ENCODE data around the gene TSACC. TPM values are rescaled to one million over a fixed set of nuclear protein-coding genes. Genes with fewer than 3 reads are reported as not detected.

TSACC gene
- total RNA-seq: not detected

DNA sequence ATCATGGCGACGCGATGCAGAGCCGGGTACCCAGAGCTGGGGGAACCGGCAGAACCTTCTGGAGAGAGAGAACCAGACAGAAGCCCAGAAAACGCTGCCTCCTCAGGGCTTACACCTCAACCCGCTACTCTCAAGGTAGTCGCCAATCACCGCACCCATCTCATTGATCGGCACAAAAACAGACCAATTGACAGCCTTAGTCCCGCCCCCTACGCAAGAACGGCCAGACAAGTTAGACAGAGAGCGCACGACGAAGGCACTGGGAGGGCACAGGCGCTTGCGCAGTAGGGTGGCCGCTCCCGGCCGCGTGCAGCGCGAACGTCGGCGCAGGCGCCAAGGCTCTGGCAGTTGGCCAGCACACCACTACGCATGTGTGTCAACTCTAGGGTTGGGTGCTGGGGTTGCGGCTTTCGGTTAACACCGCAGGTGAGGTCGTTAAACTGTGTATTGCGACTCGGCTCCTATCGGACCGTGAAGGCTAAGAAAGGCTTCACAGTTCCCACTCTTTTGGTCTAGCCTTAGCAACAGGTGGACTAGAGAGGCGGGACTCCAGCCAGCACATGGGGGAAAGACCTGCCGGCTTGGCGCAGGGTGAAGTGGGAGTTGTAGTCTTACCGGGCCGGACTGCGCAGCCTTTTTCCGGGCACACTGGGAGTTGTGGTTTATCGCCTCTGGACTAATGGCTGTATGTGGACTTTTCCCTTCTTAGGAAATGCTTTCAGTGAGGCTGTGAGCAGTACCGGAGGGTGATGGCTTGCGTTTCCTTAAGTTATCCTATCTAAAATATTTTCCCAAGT, at the start of gene TSACC, which contains the start of gene CCT3:
Gene TSACC (plus strand): TSS at position 347 of the 797 bp plus-strand sequence. CDS start 1,232 bp downstream, outside the sequence.
Gene CCT3 (minus strand): TSS at position 113 of the 797 bp plus-strand sequence. CDS start 108 bp downstream, at position 5.
- WGBS, 2 donors: 0% methylated on average over 4 to 47 of the region's 47 CpGs
- intact Hi-C loops (cut with DNase I): no loop called here
- TF ChIP-seq, protein P1, sequence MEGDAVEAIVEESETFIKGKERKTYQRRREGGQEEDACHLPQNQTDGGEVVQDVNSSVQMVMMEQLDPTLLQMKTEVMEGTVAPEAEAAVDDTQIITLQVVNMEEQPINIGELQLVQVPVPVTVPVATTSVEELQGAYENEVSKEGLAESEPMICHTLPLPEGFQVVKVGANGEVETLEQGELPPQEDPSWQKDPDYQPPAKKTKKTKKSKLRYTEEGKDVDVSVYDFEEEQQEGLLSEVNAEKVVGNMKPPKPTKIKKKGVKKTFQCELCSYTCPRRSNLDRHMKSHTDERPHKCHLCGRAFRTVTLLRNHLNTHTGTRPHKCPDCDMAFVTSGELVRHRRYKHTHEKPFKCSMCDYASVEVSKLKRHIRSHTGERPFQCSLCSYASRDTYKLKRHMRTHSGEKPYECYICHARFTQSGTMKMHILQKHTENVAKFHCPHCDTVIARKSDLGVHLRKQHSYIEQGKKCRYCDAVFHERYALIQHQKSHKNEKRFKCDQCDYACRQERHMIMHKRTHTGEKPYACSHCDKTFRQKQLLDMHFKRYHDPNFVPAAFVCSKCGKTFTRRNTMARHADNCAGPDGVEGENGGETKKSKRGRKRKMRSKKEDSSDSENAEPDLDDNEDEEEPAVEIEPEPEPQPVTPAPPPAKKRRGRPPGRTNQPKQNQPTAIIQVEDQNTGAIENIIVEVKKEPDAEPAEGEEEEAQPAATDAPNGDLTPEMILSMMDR (IDR thresholded peaks at IDR 0.05): peak in 2 of 7 experiments; percentile 3 to 7
- peak in 2 of 3 donors; percentile 80 to 86 for TF ChIP-seq POLR2A (IDR thresholded peaks at IDR 0.05)
- Histone ChIP-seq H3K27ac (peak within 1 kb of the TSS; percentile 67 to 90 (median 80)), H3K4me3 (peak within 1 kb of the TSS; percentile 75 to 93), H3K36me3 (replicated peaks in 1 of 2; ENCODE audit: insufficient read depth in 1 of 2, low read depth in 2 of 2) (peaks cover 0 to 7% of the 10 kb centered on the region in 2 donors), H3K27me3 (no peaks in the 10 kb centered on the region), H3K4me1 (peaks cover 21% of the 10 kb centered on the region), H3K9me3 (no peaks in the 10 kb centered on the region)
- ATAC-seq: peak; percentile 97
- peak; percentile 99 to 100 (median 100) for DNase-seq

DNA sequence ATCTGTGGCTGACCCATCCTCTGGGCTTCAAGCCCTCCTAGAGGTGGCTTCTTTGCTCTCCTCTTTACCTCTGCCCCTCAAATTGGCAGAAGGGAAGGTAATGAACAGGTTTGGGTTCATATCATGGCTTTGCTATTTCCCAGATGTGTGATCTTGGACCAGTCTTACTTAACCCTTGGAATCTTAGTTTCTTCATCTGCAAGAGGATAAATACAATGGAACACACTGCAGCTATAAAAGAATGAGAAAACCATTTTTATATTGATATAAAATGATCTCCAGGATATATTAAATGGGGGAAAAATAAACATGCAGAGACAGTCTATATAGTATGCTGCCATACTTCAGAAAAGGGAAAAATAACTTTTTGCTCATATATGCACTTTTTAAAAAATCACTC, 48.5 kb upstream of the TSACC start:
- peaks cover 23% of the 10 kb centered on the region for H3K4me1 ChIP-seq
- TF ChIP-seq, protein P1 (IDR thresholded peaks at IDR 0.05): no peak
- TF ChIP-seq POLR2A (IDR thresholded peaks at IDR 0.05): no peak
- H3K27ac ChIP-seq: no peak overlapping the region
- H3K4me3 ChIP-seq: no peak overlapping the region
- ATAC-seq (no peak), DNase-seq (no peak)
- no peaks in the 10 kb centered on the region for H3K36me3 ChIP-seq (replicated peaks in 1 of 2; ENCODE audit: insufficient read depth in 1 of 2, low read depth in 2 of 2)
- no peaks in the 10 kb centered on the region for H3K9me3 ChIP-seq
- intact Hi-C loops (cut with DNase I): no loop called here
- H3K27me3 ChIP-seq: no peaks in the 10 kb centered on the region

DNA sequence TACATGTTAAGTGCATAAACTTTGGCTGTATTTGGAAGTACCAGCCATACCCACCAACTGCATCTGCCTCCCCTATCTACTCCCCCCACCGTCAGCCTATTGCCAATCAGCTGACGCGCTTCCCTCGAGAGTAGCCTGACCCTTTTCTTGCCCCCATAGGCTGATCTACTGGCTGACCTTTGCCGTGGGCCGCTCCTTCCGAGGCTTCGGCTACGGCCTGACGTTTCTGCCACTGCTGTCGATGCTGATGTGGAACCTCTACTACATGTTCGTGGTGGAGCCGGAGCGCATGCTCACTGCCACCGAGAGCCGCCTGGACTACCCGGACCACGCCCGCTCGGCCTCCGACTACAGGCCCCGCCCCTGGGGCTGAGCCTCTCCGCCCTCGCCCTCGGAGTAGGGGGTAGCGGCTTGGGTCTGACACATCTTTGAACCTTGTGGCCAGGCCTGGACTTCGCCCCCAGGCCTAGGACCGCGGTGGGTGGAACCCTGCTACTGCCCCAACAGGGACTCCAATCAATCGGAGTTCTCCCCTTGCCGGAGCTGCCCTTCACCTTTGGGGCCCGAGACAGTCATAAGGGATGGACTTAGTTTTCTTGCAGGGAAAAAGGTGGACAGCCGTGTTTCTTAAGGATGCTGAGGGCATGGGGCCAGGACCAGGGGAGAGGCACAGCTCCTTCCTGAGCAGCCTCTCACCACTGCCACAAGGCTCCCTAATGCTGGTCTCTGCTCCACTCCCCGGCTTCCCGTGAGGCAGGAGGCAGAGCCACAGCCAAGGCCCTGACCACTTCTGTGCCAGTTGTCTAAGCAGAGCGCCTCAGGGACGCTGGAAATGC, 46.9 kb upstream of the TSACC start:
- H3K9me3 ChIP-seq: no peaks in the 10 kb centered on the region
- intact Hi-C loops (cut with DNase I): no loop called here
- DNase-seq (peak; percentile 85 to 96 (median 94)), ATAC-seq (peak; percentile 93)
- TF ChIP-seq, protein P1 (IDR thresholded peaks at IDR 0.05): no peak
- peak; percentile 33 to 75 (median 68) for TF ChIP-seq POLR2A (IDR thresholded peaks at IDR 0.05)
- H3K4me3 ChIP-seq: peak overlapping the region in 1 of 2 donors; percentile 10
- WGBS, 2 donors: 11 to 12% methylated on average over 13 to 37 of the region's 37 CpGs
- no peaks in the 10 kb centered on the region for H3K27me3 ChIP-seq
- no peaks in the 10 kb centered on the region for H3K36me3 ChIP-seq (replicated peaks in 1 of 2; ENCODE audit: insufficient read depth in 1 of 2, low read depth in 2 of 2)
- H3K4me1 ChIP-seq: peaks cover 28% of the 10 kb centered on the region
- peak overlapping the region; percentile 23 to 72 (median 62) for H3K27ac ChIP-seq

DNA sequence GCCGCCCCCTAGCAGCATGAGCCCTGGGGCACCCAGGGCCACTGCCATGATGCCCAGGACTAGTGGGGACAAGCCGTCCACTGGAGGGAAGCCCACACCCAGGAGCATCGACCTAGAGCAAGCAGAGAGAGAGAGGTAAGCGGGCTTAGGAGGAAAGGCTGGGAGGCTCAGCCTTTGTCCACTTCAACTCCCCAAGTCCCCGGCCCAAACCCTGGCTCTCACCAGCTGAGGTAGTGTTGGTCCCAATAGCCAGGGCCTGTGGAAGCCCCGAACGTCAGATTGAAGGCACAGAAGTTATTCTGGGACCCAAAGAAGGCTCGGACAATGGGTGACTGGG, 45.3 kb upstream of the TSACC start:
- Histone ChIP-seq H3K27ac (no peak overlapping the region), H3K9me3 (no peaks in the 10 kb centered on the region), H3K4me3 (no peak overlapping the region), H3K27me3 (no peaks in the 10 kb centered on the region), H3K4me1 (peaks cover 28% of the 10 kb centered on the region), H3K36me3 (replicated peaks in 1 of 2; ENCODE audit: insufficient read depth in 1 of 2, low read depth in 2 of 2) (no peaks in the 10 kb centered on the region)
- intact Hi-C loops (cut with DNase I): no loop called here
- no peak for DNase-seq
- no peak for TF ChIP-seq POLR2A (IDR thresholded peaks at IDR 0.05)
- TF ChIP-seq, protein P1 (IDR thresholded peaks at IDR 0.05): no peak
- no peak for ATAC-seq
- WGBS, 2 donors: 84 to 93% methylated on average over 7 to 8 of the region's 8 CpGs
